ENCODE data around the gene ESRRB. TPM values are rescaled to one million over a fixed set of nuclear protein-coding genes. Genes with fewer than 3 reads are reported as not detected.

Gene ESRRB
- total RNA-seq, 1 donor from 2014 or later: not detected

DNA sequence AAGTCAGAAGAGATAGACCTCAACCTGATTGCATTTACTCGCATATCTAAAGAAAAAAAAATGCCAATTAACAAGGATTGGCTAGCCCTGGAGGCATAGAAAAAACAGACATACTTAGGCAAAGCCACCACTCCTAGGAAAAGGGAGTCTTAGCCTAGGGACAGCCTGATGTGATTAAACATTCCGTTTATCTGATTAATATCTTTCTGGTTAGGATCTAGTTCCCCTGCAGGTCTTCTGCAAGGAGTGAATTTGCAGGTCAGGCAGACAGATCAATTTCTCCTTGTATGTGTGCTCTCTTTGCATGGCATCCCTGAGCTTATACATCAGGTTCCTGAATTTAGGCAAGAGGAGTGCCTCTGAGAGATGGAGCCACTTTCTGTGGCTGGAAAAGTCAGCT, 70.5 kb downstream of the ESRRB start:
- H3K36me3 Mint-ChIP-seq (ENCODE audit: unreplicated experiment): no peaks in the 10 kb centered on the region
- no peak overlapping the region for H3K27ac Mint-ChIP-seq (ENCODE audit: unreplicated experiment)
- H3K27me3 Mint-ChIP-seq (ENCODE audit: unreplicated experiment): peaks cover 2% of the 10 kb centered on the region
- DNase-seq (ENCODE audit: extremely low spot score, unreplicated experiment): no peak
- no peaks in the 10 kb centered on the region for H3K9me3 Mint-ChIP-seq (ENCODE audit: unreplicated experiment)
- H3K4me1 Mint-ChIP-seq (ENCODE audit: unreplicated experiment): no peaks in the 10 kb centered on the region
- TF ChIP-seq, protein P1, sequence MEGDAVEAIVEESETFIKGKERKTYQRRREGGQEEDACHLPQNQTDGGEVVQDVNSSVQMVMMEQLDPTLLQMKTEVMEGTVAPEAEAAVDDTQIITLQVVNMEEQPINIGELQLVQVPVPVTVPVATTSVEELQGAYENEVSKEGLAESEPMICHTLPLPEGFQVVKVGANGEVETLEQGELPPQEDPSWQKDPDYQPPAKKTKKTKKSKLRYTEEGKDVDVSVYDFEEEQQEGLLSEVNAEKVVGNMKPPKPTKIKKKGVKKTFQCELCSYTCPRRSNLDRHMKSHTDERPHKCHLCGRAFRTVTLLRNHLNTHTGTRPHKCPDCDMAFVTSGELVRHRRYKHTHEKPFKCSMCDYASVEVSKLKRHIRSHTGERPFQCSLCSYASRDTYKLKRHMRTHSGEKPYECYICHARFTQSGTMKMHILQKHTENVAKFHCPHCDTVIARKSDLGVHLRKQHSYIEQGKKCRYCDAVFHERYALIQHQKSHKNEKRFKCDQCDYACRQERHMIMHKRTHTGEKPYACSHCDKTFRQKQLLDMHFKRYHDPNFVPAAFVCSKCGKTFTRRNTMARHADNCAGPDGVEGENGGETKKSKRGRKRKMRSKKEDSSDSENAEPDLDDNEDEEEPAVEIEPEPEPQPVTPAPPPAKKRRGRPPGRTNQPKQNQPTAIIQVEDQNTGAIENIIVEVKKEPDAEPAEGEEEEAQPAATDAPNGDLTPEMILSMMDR (IDR thresholded peaks at IDR 0.05): no peak
- no peak overlapping the region for H3K4me3 Mint-ChIP-seq (ENCODE audit: unreplicated experiment)

GRCh38 chr14:76446921-76447320, 71.0 kb downstream of the ESRRB start:
- no peaks in the 10 kb centered on the region for H3K9me3 Mint-ChIP-seq (ENCODE audit: unreplicated experiment)
- no peak overlapping the region for H3K27ac Mint-ChIP-seq (ENCODE audit: unreplicated experiment)
- H3K4me3 Mint-ChIP-seq (ENCODE audit: unreplicated experiment): no peak overlapping the region
- H3K27me3 Mint-ChIP-seq (ENCODE audit: unreplicated experiment): peaks cover 2% of the 10 kb centered on the region
- TF ChIP-seq, protein P1 (IDR thresholded peaks at IDR 0.05): no peak
- H3K4me1 Mint-ChIP-seq (ENCODE audit: unreplicated experiment): no peaks in the 10 kb centered on the region
- no peak for DNase-seq (ENCODE audit: extremely low spot score, unreplicated experiment)
- H3K36me3 Mint-ChIP-seq (ENCODE audit: unreplicated experiment): no peaks in the 10 kb centered on the region

DNA sequence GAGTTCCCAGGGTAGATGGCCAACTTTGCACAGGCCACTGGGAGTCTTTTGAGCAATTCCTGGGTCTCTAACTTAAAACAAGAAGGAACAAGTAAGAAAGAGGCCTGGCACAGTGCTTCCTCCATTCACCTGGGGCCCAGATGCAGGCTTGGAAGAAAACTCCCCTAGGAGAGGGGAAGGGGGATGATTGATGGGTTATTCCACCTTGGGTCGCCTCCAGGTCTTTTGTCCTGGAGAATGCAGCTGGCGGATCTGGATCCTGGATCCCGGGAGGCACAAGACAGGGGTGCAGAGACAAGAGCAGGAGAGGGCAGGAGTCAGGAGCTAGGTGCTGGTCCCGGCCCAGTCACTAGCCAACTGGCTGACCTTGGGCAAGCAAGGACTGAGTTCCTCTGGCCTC, 74.5 kb downstream of the ESRRB start:
- TF ChIP-seq, protein P1 (IDR thresholded peaks at IDR 0.05): no peak
- H3K9me3 Mint-ChIP-seq (ENCODE audit: unreplicated experiment): no peaks in the 10 kb centered on the region
- no peaks in the 10 kb centered on the region for H3K36me3 Mint-ChIP-seq (ENCODE audit: unreplicated experiment)
- H3K4me3 Mint-ChIP-seq (ENCODE audit: unreplicated experiment): no peak overlapping the region
- no peak overlapping the region for H3K27ac Mint-ChIP-seq (ENCODE audit: unreplicated experiment)
- H3K4me1 Mint-ChIP-seq (ENCODE audit: unreplicated experiment): no peaks in the 10 kb centered on the region
- DNase-seq (ENCODE audit: extremely low spot score, unreplicated experiment): no peak
- H3K27me3 Mint-ChIP-seq (ENCODE audit: unreplicated experiment): peaks cover 9% of the 10 kb centered on the region

GRCh38 chr14:76456200-76456599, 80.3 kb downstream of the ESRRB start:
- Mint-ChIP-seq H3K36me3 (ENCODE audit: unreplicated experiment) (no peaks in the 10 kb centered on the region), H3K4me3 (ENCODE audit: unreplicated experiment) (no peak overlapping the region), H3K4me1 (ENCODE audit: unreplicated experiment) (no peaks in the 10 kb centered on the region), H3K27ac (ENCODE audit: unreplicated experiment) (no peak overlapping the region), H3K9me3 (ENCODE audit: unreplicated experiment) (no peaks in the 10 kb centered on the region), H3K27me3 (ENCODE audit: unreplicated experiment) (peaks cover 6% of the 10 kb centered on the region)
- DNase-seq (ENCODE audit: extremely low spot score, unreplicated experiment): no peak
- TF ChIP-seq, protein P1 (IDR thresholded peaks at IDR 0.05): peak; percentile 37

GRCh38 chr14:76456891-76457586, 81.1 kb downstream of the ESRRB start:
- no peaks in the 10 kb centered on the region for H3K9me3 Mint-ChIP-seq (ENCODE audit: unreplicated experiment)
- H3K27me3 Mint-ChIP-seq (ENCODE audit: unreplicated experiment): peaks cover 6% of the 10 kb centered on the region
- H3K4me1 Mint-ChIP-seq (ENCODE audit: unreplicated experiment): no peaks in the 10 kb centered on the region
- H3K4me3 Mint-ChIP-seq (ENCODE audit: unreplicated experiment): no peak overlapping the region
- no peaks in the 10 kb centered on the region for H3K36me3 Mint-ChIP-seq (ENCODE audit: unreplicated experiment)
- H3K27ac Mint-ChIP-seq (ENCODE audit: unreplicated experiment): no peak overlapping the region
- DNase-seq (ENCODE audit: extremely low spot score, unreplicated experiment): no peak
- TF ChIP-seq, protein P1 (IDR thresholded peaks at IDR 0.05): no peak

Data from osteocyte (in vitro differentiated cells).